ENCODE measurements around the gene GALNT5.

- TF ChIP-seq CTCF (IDR thresholded peaks at IDR 0.05; ENCODE audit: insufficient read depth, low read length, poor library complexity, severe bottlenecking), result no peak
- TF ChIP-seq EZH2phosphoT487 (conservative IDR thresholded peaks at IDR 0.05; ENCODE audit: low read length), result no peak
These were observed 58.4 kb downstream of the GALNT5 start for GRCh38 chr2:157315901-157316300.

Measured in SU-DHL-6 (cell line).